A549 (cell line): ENCODE data around the gene B3GNT2. TPM values are rescaled to one million over a fixed set of nuclear protein-coding genes. Genes with fewer than 3 reads are reported as not detected.
A peak's percentile ranks its signal among the peaks of the same experiment; 100 is the strongest.

Source experiments
- ATAC-seq, 2 experiments: fragments of 200-7000 bp in 1 of 2; fragments of >200 bp in 1 of 2; cut with Nextera tagmentation in 1 of 2; cut with Tn5 transposase in 1 of 2; 3 replicates each; pipeline versions ENCODE4 v1.8.0 to v1.9.1; 2018 to 2020; ENCODE audit warnings: mild to moderate bottlenecking in 1 of 2, moderate library complexity in 1 of 2
- CTCF ChIA-PET: fragments of 300-600 bp; sonication (Branson Sonifier 250); formaldehyde crosslinking; extraction: SDS; loops from one replicate; lab custom pipeline; 2021; ENCODE audit warnings: antibody characterized with exemption, inconsistent platforms; lab: Yijun Ruan, JAX
- POLR2A ChIA-PET: fragments of 350-600 bp; formaldehyde crosslinking; extraction: SDS; loops from one replicate; lab custom pipeline; 2021; ENCODE audit warnings: antibody characterized with exemption, inconsistent platforms; lab: Yijun Ruan, JAX
- DNase-seq, 2 experiments: peaks; one replicate each; pipeline versions ENCODE4 v3.0.0 to v3.0.0-alpha.2; 2011 to 2016; ENCODE audit warnings: low read depth in 1 of 2, low spot score in 1 of 2
- FAIRE-seq: peaks from 2 replicates; lab custom pipeline; 2011; peaks lifted over from hg19 to GRCh38; lab: Jason Lieb, UNC
- H3K27ac ChIP-seq, 2 experiments: fragments of >200 bp; sonication (Bioruptor Twin); formaldehyde crosslinking; 3 replicates each; pipeline ENCODE4 v1.5.1; 2016 to 2017
- H3K4me1 ChIP-seq: fragments of >200 bp; sonication (Bioruptor Twin); formaldehyde crosslinking; 3 replicates; pipeline ENCODE4 v1.6.1; 2016
- H3K4me2 ChIP-seq: fragments of >200 bp; sonication (Bioruptor Twin); formaldehyde crosslinking; 3 replicates; pipeline ENCODE4 v1.6.1; 2016
- H3K4me3 ChIP-seq: fragments of >200 bp; sonication (Bioruptor Twin); formaldehyde crosslinking; 3 replicates; pipeline ENCODE4 v1.5.1; 2016
- H3K9me3 ChIP-seq: fragments of >200 bp; sonication (Bioruptor Twin); formaldehyde crosslinking; 3 replicates; pipeline ENCODE4 v1.6.1; 2016
- ATOH8 ChIP-seq: fragments of 250-450 bp; sonication (Bioruptor Pico); IDR thresholded peaks from 2 replicates; pipeline ENCODE4 v1.5.0; 2020; ENCODE audit warnings: low read depth, mild to moderate bottlenecking, moderate library complexity
- BHLHE40 ChIP-seq: IDR thresholded peaks from 2 replicates; pipeline ENCODE4 v1.6.1; 2012; ENCODE audit warnings: low read depth, low read length, inconsistent platforms
- CBX8 ChIP-seq: fragments of 200-600 bp; sonication (generic); IDR thresholded peaks from 2 replicates; pipeline ENCODE4 v1.6.1; 2016
- CHD2 ChIP-seq: fragments of 150-350 bp; IDR thresholded peaks from 2 replicates; pipeline ENCODE4 v1.6.1; 2014; ENCODE audit warnings: low read length; ENCODE audit not compliant: partially characterized antibody
- CTCF ChIP-seq: fragments of >200 bp; sonication (Bioruptor Twin); formaldehyde crosslinking; IDR thresholded peaks from 3 replicates; pipeline ENCODE4 v1.5.1; 2016
- E2F6 ChIP-seq: IDR thresholded peaks from 2 replicates; pipeline ENCODE4 v1.6.1; 2012; ENCODE audit warnings: low read depth, borderline replicate concordance
- FOSL2 ChIP-seq, 2 experiments: fragments of 450-650 bp in 1 of 2; fragments of >200 bp in 1 of 2; sonication (Bioruptor Twin) in 1 of 2; formaldehyde crosslinking; IDR thresholded peaks; 2 replicates each; pipeline versions ENCODE4 v1.5.0 to v1.6.1; 2016 to 2020; ENCODE audit warnings: mild to moderate bottlenecking in 1 of 2, moderate library complexity in 1 of 2
- FOXS1 ChIP-seq: fragments of 250-450 bp; sonication (Bioruptor Pico); IDR thresholded peaks from 2 replicates; pipeline ENCODE4 v1.5.0; 2020; ENCODE audit warnings: mild to moderate bottlenecking, moderate library complexity
- GATA3 ChIP-seq: IDR thresholded peaks from 2 replicates; pipeline ENCODE4 v1.6.1; 2012; ENCODE audit warnings: borderline replicate concordance
- HES2 ChIP-seq: fragments of >200 bp; sonication (Bioruptor Twin); formaldehyde crosslinking; IDR thresholded peaks from 2 replicates; pipeline ENCODE4 v1.6.1; 2016
- HOXB5 ChIP-seq: fragments of 250-450 bp; sonication (Bioruptor Pico); IDR thresholded peaks from 2 replicates; pipeline ENCODE4 v1.5.0; 2020; ENCODE audit warnings: mild to moderate bottlenecking, moderate library complexity
- JUNB ChIP-seq: fragments of >200 bp; sonication (Bioruptor Twin); formaldehyde crosslinking; IDR thresholded peaks from 2 replicates; pipeline ENCODE4 v1.6.1; 2016
- KDM1A ChIP-seq: fragments of 200-600 bp; sonication (generic); IDR thresholded peaks from 2 replicates; pipeline ENCODE4 v1.6.1; 2016; ENCODE audit warnings: low read depth, mild to moderate bottlenecking
- KDM5A ChIP-seq: fragments of 200-600 bp; sonication (generic); IDR thresholded peaks from 2 replicates; pipeline ENCODE4 v1.6.1; 2016; ENCODE audit warnings: antibody characterized with exemption, mild to moderate bottlenecking
- NFE2L2 ChIP-seq: fragments of 150-350 bp; conservative IDR thresholded peaks from 2 replicates; pipeline ENCODE4 v1.6.1; 2014; ENCODE audit warnings: low read length
- NPAS2 ChIP-seq: fragments of 250-450 bp; sonication (Bioruptor Pico); IDR thresholded peaks from 2 replicates; pipeline ENCODE4 v1.8.0; 2022; ENCODE audit warnings: mild to moderate bottlenecking, moderate library complexity, borderline replicate concordance
- NR3C1 ChIP-seq: fragments of >200 bp; sonication (Bioruptor Twin); formaldehyde crosslinking; IDR thresholded peaks from 3 replicates; pipeline ENCODE4 v1.6.1; 2017
- PBX3 ChIP-seq: IDR thresholded peaks from 2 replicates; pipeline ENCODE4 v1.6.1; 2012
- PHF8 ChIP-seq: fragments of 200-600 bp; sonication (generic); IDR thresholded peaks from 2 replicates; pipeline ENCODE4 v1.6.1; 2016; ENCODE audit warnings: low read depth, mild to moderate bottlenecking, antibody characterized with exemption, moderate library complexity, borderline replicate concordance
- POLR2A ChIP-seq: IDR thresholded peaks from 2 replicates; pipeline ENCODE4 v1.6.1; 2012; ENCODE audit warnings: mild to moderate bottlenecking, low read length
- RCOR1 ChIP-seq: fragments of 150-350 bp; IDR thresholded peaks from 2 replicates; pipeline ENCODE4 v1.6.1; 2014; ENCODE audit warnings: antibody characterized with exemption, low read length, low read depth
- RNF2 ChIP-seq: fragments of 200-600 bp; sonication (generic); IDR thresholded peaks from 2 replicates; pipeline ENCODE4 v1.6.1; 2016; ENCODE audit warnings: low read depth, mild to moderate bottlenecking, antibody characterized with exemption, moderate library complexity, borderline replicate concordance
- SREBF2 ChIP-seq: fragments of 450-650 bp; IDR thresholded peaks from 2 replicates; pipeline ENCODE4 v1.6.1; 2014; ENCODE audit warnings: mild to moderate bottlenecking, moderate library complexity
- TFCP2L1 ChIP-seq: fragments of 250-450 bp; sonication (Bioruptor Pico); IDR thresholded peaks from 2 replicates; pipeline ENCODE4 v1.5.0; 2021; ENCODE audit warnings: mild to moderate bottlenecking
- TP53 ChIP-seq: fragments of 250-450 bp; sonication (Bioruptor Pico); IDR thresholded peaks from 2 replicates; pipeline ENCODE4 v1.5.0; 2021; ENCODE audit warnings: mild to moderate bottlenecking, moderate library complexity
- ZFP36 ChIP-seq: fragments of 450-650 bp; IDR thresholded peaks from 2 replicates; pipeline ENCODE4 v1.6.1; 2014; ENCODE audit warnings: borderline replicate concordance; ENCODE audit not compliant: partially characterized antibody
- ZSCAN20 ChIP-seq: fragments of 250-450 bp; sonication (Bioruptor Pico); IDR thresholded peaks from 2 replicates; pipeline ENCODE4 v1.8.0; 2022; ENCODE audit warnings: mild to moderate bottlenecking, moderate library complexity
- WGBS: methylation state at CpG from one replicate; pipeline ENCODE4 v1.1.6; 2017; ENCODE audit errors: missing lambda C conversion rate; 5-methylcytosine and 5-hydroxymethylcytosine counted together
- polyA plus RNA-seq, 4 experiments: library from polyadenylated mRNA; depleted of rRNA in 3 of 4; stranded (reverse); fragments of >200 nt; fragmentation: RNase III in 1 of 4; extraction: RNeasy Plus Mini Kit Qiagen cat#74134 plus additional on column Dnase treatment in 1 of 4; gene quantifications; 2 replicates in 3 of 4; 3 replicates in 1 of 4; pipeline ENCODE4 v1.2.3, GENCODE V29; 2011 to 2017
- TF ChIP-seq, protein P1 (sequence below): fragments of 250-450 bp; sonication (Bioruptor Pico); IDR thresholded peaks from 2 replicates; pipeline ENCODE4 v1.5.0; 2021; ENCODE audit warnings: mild to moderate bottlenecking, moderate library complexity, borderline replicate concordance

Gene B3GNT2
- polyA plus RNA-seq, 2 of the 4 experiments (the other 2 are of a cell fraction): 21.3 to 29.4 TPM

GRCh38 chr2:62265106-62265505, 69.2 kb downstream of the B3GNT2 start:
- no peak overlapping the region for H3K4me2 ChIP-seq
- no peaks in the 10 kb centered on the region for H3K4me1 ChIP-seq
- no peak overlapping the region for H3K27ac ChIP-seq
- WGBS: 85% methylated on average over 4 of the region's 4 CpGs
- CTCF ChIA-PET: interaction anchor here (0.7 kb wide), 1 partner anchor 785 kb away, joined by 4 read pairs; no protein-coding TSS in a partner anchor
- no peak overlapping the region for H3K4me3 ChIP-seq
- ATAC-seq: no peak
- DNase-seq: no peak
- no peak for FAIRE-seq
- TF ChIP-seq GATA3 (no peak), RCOR1 (no peak), CTCF (no peak), CBX8 (no peak), KDM1A (no peak), NR3C1 (no peak), ZSCAN20 (CRISPR knock-in tag) (no peak), JUNB (no peak), NFE2L2 (no peak), NPAS2 (no peak), ATOH8 (CRISPR knock-in tag) (no peak), TFCP2L1 (CRISPR knock-in tag) (no peak), CHD2 (no peak), RNF2 (no peak), ZFP36 (no peak), SREBF2 (no peak), FOXS1 (CRISPR knock-in tag) (no peak)
- TF ChIP-seq, protein P1, sequence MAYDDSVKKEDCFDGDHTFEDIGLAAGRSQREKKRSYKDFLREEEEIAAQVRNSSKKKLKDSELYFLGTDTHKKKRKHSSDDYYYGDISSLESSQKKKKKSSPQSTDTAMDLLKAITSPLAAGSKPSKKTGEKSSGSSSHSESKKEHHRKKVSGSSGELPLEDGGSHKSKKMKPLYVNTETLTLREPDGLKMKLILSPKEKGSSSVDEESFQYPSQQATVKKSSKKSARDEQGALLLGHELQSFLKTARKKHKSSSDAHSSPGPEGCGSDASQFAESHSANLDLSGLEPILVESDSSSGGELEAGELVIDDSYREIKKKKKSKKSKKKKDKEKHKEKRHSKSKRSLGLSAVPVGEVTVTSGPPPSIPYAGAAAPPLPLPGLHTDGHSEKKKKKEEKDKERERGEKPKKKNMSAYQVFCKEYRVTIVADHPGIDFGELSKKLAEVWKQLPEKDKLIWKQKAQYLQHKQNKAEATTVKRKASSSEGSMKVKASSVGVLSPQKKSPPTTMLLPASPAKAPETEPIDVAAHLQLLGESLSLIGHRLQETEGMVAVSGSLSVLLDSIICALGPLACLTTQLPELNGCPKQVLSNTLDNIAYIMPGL: no peak
- TF ChIP-seq, all 56 proteins: peak for 0
- H3K9me3 ChIP-seq: 0 out of 3 replicates have a peak, but pooled peaks cover 7% of the 10 kb centered on the region
- POLR2A ChIA-PET: no interaction called here

DNA sequence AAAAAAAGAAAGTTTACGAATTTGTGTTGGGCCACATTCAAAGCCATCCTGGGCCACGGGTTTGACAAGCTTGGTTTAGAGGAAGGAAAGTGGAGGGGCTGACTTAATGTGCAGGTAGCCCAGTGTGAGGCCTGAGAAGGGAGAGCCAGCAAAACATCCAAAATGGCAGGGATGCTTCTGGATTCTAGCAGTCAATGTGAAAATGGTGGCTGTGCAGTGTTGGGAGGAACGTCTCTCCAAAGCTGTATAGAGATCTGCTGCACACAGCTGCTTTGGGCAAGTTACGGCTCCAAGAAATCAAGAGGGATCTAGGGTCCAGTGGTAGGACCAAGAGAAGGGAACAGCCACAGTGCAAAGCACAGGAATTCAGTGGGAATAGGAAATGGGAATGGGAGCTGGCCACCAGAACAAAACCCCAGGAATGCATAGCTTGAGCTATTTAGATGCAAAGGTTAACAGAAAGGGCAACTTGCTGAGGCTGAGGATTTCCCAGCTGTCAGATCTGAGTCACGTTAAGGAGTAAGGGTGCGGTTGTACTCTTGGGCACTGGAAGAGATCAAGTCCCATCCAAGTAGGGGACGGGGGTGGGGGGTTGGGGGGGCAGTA, 70.6 kb downstream of the B3GNT2 start:
- TF ChIP-seq BHLHE40: no peak
- TF ChIP-seq HOXB5: no peak
- TF ChIP-seq E2F6: no peak
- TF ChIP-seq POLR2A: no peak
- no peak for TF ChIP-seq KDM5A
- TF ChIP-seq TP53 (CRISPR knock-in tag): no peak
- no peak for TF ChIP-seq PHF8
- TF ChIP-seq ZSCAN20 (CRISPR knock-in tag): no peak
- TF ChIP-seq JUNB: no peak
- TF ChIP-seq PBX3: no peak
- TF ChIP-seq HES2: no peak
- TF ChIP-seq FOSL2 (IDR thresholded peaks at IDR 0.05): no peak
- TF ChIP-seq FOSL2 (CRISPR knock-in tag; IDR thresholded peaks at IDR 0.05): no peak
- ATAC-seq: peak in 1 of 2 experiments; percentile 26; a peak in 1 of 6 replicates
- Histone ChIP-seq H3K9me3 (0 out of 3 replicates have a peak, but pooled peaks cover 7% of the 10 kb centered on the region), H3K4me1 (no peaks in the 10 kb centered on the region), H3K4me2 (no peak overlapping the region), H3K27ac (no peak overlapping the region), H3K4me3 (no peak overlapping the region)
- DNase-seq: no peak
- WGBS: 47% methylated on average over 7 of the region's 7 CpGs
- ChIA-PET CTCF (no interaction called here), POLR2A (no interaction called here)
- FAIRE-seq: no peak
